SK-N-MC (cell line): ENCODE results near the gene RNF113B.

ENCODE experiments used
- DNase-seq: peaks from one replicate; pipeline ENCODE4 v3.0.0-alpha.2; 2011; ENCODE audit warnings: low read depth, low spot score
- H3K27ac ChIP-seq: fragments of 200-600 bp; sonication (generic); 2 replicates; pipeline ENCODE4 v1.5.1; 2016; ENCODE audit warnings: mixed run types
- H3K36me3 ChIP-seq: fragments of 200-600 bp; sonication (generic); 2 replicates; pipeline ENCODE4 v1.6.1; 2017; ENCODE audit warnings: antibody characterized with exemption, low read length, mixed read lengths; ENCODE audit not compliant: insufficient read depth
- H3K4me3 ChIP-seq: fragments of 200-600 bp; sonication (generic); 2 replicates; pipeline ENCODE4 v1.5.1; 2016
- H3K9ac ChIP-seq: fragments of 200-600 bp; sonication (generic); 2 replicates; pipeline ENCODE4 v1.8.0; 2017; ENCODE audit warnings: mixed run types, mixed read lengths; ENCODE audit not compliant: insufficient read length
- H3K9me3 ChIP-seq: fragments of 200-600 bp; sonication (generic); 2 replicates; pipeline ENCODE4 v1.6.1; 2017; ENCODE audit warnings: low read depth, mild to moderate bottlenecking, antibody characterized with exemption, low read length, moderate library complexity, mixed read lengths
- EZH2 ChIP-seq: fragments of 200-600 bp; sonication (generic); IDR thresholded peaks from one replicate; pipeline ENCODE4 v1.6.1; 2017; ENCODE audit warnings: antibody characterized with exemption
- FOXP2 ChIP-seq: optimal IDR thresholded peaks from 2 replicates; pipeline ENCODE3; 2011; ENCODE audit warnings: mild to moderate bottlenecking, moderate library complexity; ENCODE audit not compliant: insufficient read depth; ENCODE audit errors: extremely low read length, control extremely low read depth
- POLR2AphosphoS5 ChIP-seq: IDR thresholded peaks from 2 replicates; pipeline ENCODE4 v1.6.1; 2012; ENCODE audit warnings: mild to moderate bottlenecking, low read depth, low read length, borderline replicate concordance

Gene RNF113B

GRCh38 chr13:98129059-98129746 lies 47.9 kb downstream of the RNF113B start:
- Histone ChIP-seq H3K9me3 (no peaks in the 10 kb centered on the region), H3K4me3 (no peak overlapping the region), H3K9ac (no peak overlapping the region), H3K36me3 (no peaks in the 10 kb centered on the region), H3K27ac (no peak overlapping the region)
- TF ChIP-seq EZH2: no peak
- TF ChIP-seq FOXP2: no peak
- TF ChIP-seq POLR2AphosphoS5: no peak
- no peak for DNase-seq
